Measurements from ENCODE around the gene DPY19L3. TPM values are rescaled to one million over a fixed set of nuclear protein-coding genes. Genes with fewer than 3 reads are reported as not detected.

DPY19L3 gene
- total and polyA plus RNA-seq, 2 donors from 2014 or later: 4.7 to 36.7 TPM

- Histone ChIP-seq H3K4me3 (ENCODE audit: low read length in 3 of 3) (no peak overlapping the region), H3K27me3 (ENCODE audit: control insufficient read depth, insufficient read depth, low read length) (no peaks in the 10 kb centered on the region), H3K27ac (ENCODE audit: low read depth in 2 of 2, low read length in 2 of 2) (no peak overlapping the region), H3K4me1 (ENCODE audit: control insufficient read depth in 2 of 3, insufficient read depth in 2 of 3, low read depth in 1 of 3, low read length in 3 of 3) (peaks cover 0 to 4% (median 0%) of the 10 kb centered on the region in 3 donors), H3K9ac (ENCODE audit: low read length in 3 of 3) (no peak overlapping the region), H3K9me3 (ENCODE audit: control insufficient read depth in 2 of 3, insufficient read depth in 1 of 3, low read length in 3 of 3) (no peaks in the 10 kb centered on the region), H3K36me3 (ENCODE audit: control insufficient read depth in 2 of 3, insufficient read depth in 3 of 3, low read length in 3 of 3) (peaks cover 4 to 32% (median 5%) of the 10 kb centered on the region in 3 donors)
- intact Hi-C loops (cut with DNase I): no loop called here
- FAIRE-seq (no peak), DNase-seq (no peak)
- no peak for TF ChIP-seq CTCF (IDR thresholded peaks at IDR 0.05; ENCODE audit: borderline replicate concordance, extremely low read depth, insufficient read depth)
These were observed 43.3 kb upstream of the DPY19L3 start for GRCh38 chr19:32362318-32362691.

DNA sequence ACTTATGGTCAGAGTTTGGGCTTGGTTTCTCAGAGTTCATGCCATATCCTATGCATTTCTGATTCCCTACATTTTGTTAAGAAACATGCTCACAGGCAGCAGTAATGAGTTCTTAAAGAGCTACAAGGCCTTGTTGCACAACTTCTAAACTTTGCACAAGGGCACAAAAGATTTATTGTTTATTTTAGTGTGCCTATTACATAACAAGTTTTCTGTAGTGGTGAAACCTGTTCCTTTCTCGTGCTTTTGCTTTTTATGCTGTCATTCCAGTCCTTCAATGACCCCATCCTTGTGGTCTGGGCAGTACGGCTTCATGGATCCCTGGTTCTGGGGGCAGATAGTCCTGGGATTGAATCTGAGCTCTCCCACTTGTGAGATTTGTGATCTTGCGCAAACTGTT, 42.4 kb upstream of the DPY19L3 start:
- no peak overlapping the region for H3K9ac ChIP-seq (ENCODE audit: low read length in 3 of 3)
- no peaks in the 10 kb centered on the region for H3K9me3 ChIP-seq (ENCODE audit: control insufficient read depth in 2 of 3, insufficient read depth in 1 of 3, low read length in 3 of 3)
- H3K27me3 ChIP-seq (ENCODE audit: control insufficient read depth, insufficient read depth, low read length): no peaks in the 10 kb centered on the region
- peak overlapping the region in 1 of 2 donors; percentile 14 for H3K27ac ChIP-seq (ENCODE audit: low read depth in 2 of 2, low read length in 2 of 2)
- intact Hi-C loops (cut with DNase I): no loop called here
- no peak for TF ChIP-seq CTCF (IDR thresholded peaks at IDR 0.05; ENCODE audit: borderline replicate concordance, extremely low read depth, insufficient read depth)
- peaks cover 4 to 30% (median 5%) of the 10 kb centered on the region in 3 donors for H3K36me3 ChIP-seq (ENCODE audit: control insufficient read depth in 2 of 3, insufficient read depth in 3 of 3, low read length in 3 of 3)
- H3K4me1 ChIP-seq (ENCODE audit: control insufficient read depth in 2 of 3, insufficient read depth in 2 of 3, low read depth in 1 of 3, low read length in 3 of 3): peaks cover 0 to 4% (median 0%) of the 10 kb centered on the region in 3 donors
- FAIRE-seq: no peak
- no peak for DNase-seq
- H3K4me3 ChIP-seq (ENCODE audit: low read length in 3 of 3): no peak overlapping the region

DNA sequence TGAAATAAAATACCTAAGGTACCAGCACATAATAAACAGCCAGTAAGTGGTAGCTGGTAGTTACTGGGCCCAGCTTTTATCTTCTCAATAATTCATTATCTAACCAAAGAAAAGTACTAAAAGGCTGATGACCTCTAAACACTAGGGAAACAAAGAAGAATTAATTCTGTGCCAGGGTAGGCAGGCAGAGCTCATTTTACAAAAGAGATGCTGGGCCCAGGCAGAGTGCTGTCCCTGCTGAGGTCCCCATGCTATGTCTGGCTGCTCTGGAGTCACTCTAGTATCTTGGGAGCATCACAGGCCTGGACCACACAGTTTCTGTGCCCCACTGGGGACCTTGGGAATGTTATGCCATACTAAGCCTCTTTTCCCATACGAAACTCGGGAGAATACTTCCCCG, 41.9 kb upstream of the DPY19L3 start:
- Histone ChIP-seq H3K4me3 (ENCODE audit: low read length in 3 of 3) (no peak overlapping the region), H3K4me1 (ENCODE audit: control insufficient read depth in 2 of 3, insufficient read depth in 2 of 3, low read depth in 1 of 3, low read length in 3 of 3) (peaks cover 0 to 4% (median 0%) of the 10 kb centered on the region in 3 donors), H3K27ac (ENCODE audit: low read depth in 2 of 2, low read length in 2 of 2) (peak overlapping the region in 1 of 2 donors; percentile 14), H3K9ac (ENCODE audit: low read length in 3 of 3) (peak overlapping the region in 1 of 3 donors; percentile 22), H3K36me3 (ENCODE audit: control insufficient read depth in 2 of 3, insufficient read depth in 3 of 3, low read length in 3 of 3) (peaks cover 4 to 28% (median 5%) of the 10 kb centered on the region in 3 donors), H3K27me3 (ENCODE audit: control insufficient read depth, insufficient read depth, low read length) (no peaks in the 10 kb centered on the region), H3K9me3 (ENCODE audit: control insufficient read depth in 2 of 3, insufficient read depth in 1 of 3, low read length in 3 of 3) (no peaks in the 10 kb centered on the region)
- intact Hi-C loops (cut with DNase I): no loop called here
- DNase-seq: no peak
- FAIRE-seq: no peak
- no peak for TF ChIP-seq CTCF (IDR thresholded peaks at IDR 0.05; ENCODE audit: borderline replicate concordance, extremely low read depth, insufficient read depth)

DNA sequence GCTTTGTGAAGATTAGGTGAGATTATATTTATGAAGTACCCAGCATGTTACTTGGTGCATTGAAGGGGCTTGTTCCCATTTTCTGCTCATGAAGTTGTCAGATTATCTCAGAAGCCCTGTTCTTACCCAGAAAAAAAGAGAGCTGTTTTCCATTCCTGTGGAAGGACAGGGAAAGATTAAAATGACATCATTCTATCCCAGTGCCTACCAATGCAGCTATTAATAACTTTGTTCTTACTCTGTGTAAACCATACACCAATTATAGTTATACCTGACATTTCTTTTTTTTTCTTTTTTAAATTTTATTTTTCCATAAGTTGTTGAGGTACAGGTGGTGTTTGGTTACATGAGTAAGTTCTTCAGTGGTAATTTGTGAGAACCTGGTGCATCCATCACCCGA, 41.5 kb upstream of the DPY19L3 start:
- H3K27ac ChIP-seq (ENCODE audit: low read depth in 2 of 2, low read length in 2 of 2): no peak overlapping the region

More for the DNA sequence above, 41.5 kb upstream of the DPY19L3 start:
- Histone ChIP-seq H3K4me3 (ENCODE audit: low read length in 3 of 3) (no peak overlapping the region), H3K9me3 (ENCODE audit: control insufficient read depth in 2 of 3, insufficient read depth in 1 of 3, low read length in 3 of 3) (no peaks in the 10 kb centered on the region), H3K27me3 (ENCODE audit: control insufficient read depth, insufficient read depth, low read length) (no peaks in the 10 kb centered on the region), H3K9ac (ENCODE audit: low read length in 3 of 3) (peak overlapping the region in 1 of 3 donors; percentile 22), H3K4me1 (ENCODE audit: control insufficient read depth in 2 of 3, insufficient read depth in 2 of 3, low read depth in 1 of 3, low read length in 3 of 3) (peaks cover 0 to 4% (median 0%) of the 10 kb centered on the region in 3 donors), H3K36me3 (ENCODE audit: control insufficient read depth in 2 of 3, insufficient read depth in 3 of 3, low read length in 3 of 3) (peaks cover 4 to 25% (median 5%) of the 10 kb centered on the region in 3 donors)
- FAIRE-seq (no peak), DNase-seq (no peak)
- intact Hi-C loops (cut with DNase I): no loop called here
- no peak for TF ChIP-seq CTCF (IDR thresholded peaks at IDR 0.05; ENCODE audit: borderline replicate concordance, extremely low read depth, insufficient read depth)
